NCI-H1436 treated with DMSO at 0.1 percent for 48 hours (cell line): ENCODE data around the gene EXOC6B.
A peak's percentile ranks its signal among the peaks of the same experiment; 100 is the strongest.

Experiments
- DNase-seq: peaks from one replicate; lab custom pipeline; 2025; lab: John Stamatoyannopoulos, UW

EXOC6B gene

DNA sequence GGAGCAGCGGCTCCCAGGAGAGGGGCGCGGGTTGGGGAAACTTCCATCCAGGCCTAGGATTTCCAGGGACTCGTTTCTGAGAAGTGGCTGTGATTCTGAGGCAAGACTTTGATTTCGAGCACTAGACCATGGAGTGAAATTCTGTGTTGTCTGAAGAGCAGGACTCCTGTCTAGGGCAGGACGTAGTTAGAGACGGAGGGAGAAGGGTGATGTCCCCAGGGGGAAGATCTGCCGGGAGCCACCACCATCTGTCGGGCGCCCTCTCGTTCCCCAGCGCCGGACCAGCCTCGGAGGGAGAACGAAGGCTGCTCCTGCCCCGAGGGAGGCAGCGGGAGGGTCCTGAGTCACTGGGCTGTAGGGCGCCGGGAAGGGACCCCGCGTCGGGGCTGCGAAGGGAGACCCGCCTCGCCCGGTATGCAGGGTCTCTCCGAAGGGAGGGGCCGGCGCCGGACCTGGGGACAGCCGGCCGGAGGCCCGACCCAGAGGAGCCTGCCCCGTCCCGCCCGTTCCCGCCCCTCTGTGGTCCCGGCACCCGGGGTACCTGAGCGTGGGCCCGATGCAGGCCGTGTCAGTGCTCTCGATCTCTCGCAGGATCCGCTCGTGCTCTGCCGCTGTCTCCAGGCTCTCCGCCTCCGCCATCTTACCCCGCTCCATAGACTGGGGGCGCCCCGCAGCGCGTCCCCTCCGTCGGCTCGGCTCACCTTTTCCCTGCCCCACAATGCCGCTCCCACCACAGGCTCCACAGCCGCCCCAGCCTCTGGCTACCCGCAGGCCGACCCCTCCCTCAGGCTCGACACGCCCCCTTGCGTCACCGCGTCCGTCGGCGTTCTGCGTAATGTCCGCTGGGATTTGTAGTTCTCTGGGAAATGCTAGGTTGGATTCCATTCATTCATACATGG is at the start of gene EXOC6B:
Gene EXOC6B (minus strand): TSS at position 777 of the 899 bp plus-strand sequence.
- peak; percentile 63 for DNase-seq

DNA sequence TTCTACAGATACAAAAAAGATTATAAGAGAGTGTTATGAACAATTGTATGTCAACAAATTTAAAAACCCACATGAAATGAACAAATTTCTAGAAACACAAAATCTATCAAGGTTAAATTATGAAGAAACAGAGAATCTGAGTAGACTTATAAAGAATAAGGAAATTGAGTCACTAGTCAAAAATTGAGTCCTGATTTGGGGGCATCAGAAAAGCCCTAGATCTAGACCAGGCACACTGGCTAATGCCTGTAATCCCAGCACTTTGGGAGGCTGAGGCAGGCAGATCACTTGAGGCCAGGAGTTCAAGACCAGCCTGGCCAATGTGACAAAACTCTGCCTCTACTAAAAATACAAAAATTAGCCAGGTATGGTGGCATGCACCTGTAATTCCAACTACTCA is 46.0 kb upstream of the EXOC6B start:
- no peak for DNase-seq

DNA sequence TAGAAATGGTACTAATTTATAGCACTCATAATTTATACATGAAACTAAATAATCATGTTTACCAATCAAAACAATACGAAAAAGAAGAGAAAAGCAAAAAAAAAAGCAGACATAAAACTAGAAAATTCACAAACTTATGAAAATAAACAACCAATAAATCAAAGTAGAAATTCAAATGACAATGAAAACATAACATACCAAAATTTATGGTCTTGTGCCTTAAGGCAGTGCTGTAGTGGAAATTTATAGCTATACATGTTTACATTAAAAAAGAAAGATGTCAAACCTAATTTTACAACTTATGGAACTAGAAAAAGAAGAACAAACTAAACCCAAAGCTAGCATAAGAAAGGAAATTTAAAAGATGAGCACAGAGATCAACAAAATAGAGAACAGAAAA is 45.2 kb upstream of the EXOC6B start:
- no peak for DNase-seq

DNA sequence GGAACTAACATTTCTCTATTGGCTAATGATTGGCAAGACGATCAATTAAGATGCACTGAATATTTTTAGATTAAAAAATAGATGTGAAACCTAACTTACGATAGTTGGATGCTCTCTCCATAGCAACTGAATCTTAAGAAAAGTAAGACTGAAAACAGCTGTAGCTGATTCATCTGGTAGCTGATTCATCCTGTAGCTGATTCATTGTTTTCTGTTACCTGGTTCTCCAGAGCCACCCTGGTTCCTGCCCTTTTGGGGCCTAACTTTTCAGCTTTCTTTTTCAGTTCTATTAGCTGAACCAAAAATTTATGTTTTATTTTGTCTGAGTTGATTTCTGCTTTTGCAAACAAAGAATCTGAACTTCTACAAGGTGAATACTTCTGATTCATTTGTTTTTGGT is 38.7 kb upstream of the EXOC6B start:
- no peak for DNase-seq

DNA sequence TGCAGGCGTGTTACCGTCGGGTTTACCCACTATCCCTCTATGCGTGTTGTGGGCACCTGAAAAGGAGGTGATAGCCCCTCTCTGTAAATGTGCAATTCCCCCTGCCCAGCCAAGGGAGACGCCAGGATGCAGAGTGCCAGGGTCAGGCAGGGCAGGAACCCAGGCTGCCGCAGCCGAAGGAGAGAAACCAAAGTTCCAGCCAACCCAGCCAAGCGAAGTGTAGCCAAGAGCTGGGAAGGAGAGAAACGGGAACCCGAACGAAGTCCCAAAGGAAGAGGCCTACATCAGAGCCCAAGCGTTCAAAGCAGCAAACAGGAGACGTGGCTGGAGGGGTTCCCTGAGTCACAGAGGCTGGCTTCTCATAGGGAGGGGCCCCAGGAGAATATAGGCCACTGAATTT is 37.2 kb upstream of the EXOC6B start:
- DNase-seq = no peak

DNA sequence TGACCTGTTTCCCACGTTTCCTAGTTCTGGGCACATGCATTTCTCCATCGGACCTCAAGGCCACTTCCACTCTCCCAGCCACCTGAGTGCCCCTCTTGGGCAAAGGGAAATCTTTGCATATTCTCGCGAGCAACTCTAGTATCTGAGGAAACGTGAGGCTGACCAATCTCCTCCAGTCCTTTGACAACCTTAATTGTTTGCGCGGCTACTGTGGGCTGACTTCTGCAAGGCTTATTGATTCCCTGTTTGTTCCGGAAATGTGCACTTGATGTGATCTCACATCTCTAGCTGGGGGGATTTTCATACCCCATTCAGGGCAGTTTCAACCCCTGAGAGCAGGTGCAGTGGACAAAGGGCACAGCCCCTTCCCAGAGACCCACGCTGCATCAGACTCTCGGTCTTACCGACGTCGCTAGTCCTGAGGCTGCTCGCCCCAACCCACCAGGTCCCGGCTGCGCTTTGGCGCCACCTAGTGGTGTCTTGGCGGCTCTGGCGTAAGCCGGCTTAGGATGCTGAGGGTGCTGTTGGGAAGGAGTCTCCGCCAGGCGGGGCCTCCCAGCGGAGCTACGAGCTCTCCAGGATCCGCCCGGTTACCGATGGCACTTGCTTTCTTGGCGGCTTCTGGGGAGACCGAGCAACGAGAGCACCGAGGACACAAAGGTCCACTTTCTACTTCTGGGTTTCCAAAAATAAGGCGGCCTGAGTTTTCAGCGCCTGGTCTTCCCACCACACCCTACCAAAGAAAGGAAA is 36.6 kb upstream of the EXOC6B start:
- peak; percentile 74 for DNase-seq

DNA sequence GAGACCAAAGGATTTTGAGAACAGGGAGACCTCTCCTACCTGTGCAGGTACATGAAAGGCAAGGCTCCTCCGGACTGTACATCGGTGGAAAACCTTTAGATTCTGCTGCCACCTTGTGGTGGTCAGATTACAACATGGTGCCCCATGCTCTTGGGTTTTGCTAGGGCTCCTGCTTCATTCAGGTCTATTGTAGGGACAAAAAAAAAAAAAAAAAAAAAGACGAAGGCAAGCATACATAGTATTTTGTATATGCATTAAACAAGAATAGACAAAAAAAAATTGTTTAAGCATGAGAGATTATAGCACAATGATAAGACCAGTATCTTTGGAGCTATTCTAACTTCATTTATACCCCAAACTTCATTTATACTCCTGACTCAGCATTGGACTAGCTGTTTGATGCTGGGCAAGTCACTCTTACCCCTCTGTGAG is 34.0 kb upstream of the EXOC6B start:
- DNase-seq = peak; percentile 25

DNA sequence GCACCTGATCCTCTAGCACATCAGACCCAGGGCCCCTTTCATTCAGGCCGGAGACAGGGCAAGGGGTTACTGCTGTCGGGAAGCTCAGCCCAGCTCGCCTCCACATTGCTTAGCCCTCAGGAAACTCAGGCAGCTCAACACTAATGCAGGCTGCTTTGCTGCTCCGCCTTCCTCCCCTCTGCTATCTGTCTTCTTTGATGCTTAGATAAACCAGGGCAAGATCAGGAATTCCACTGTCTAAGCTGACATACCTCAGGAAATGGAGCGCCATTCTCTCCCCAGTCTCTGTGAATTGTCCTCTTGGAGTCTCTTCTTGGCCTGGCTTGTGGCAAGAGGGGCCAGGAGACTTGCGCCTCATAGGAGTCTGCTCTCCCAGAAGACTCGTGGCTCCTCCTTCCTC is 25.5 kb upstream of the EXOC6B start:
- no peak for DNase-seq

DNA sequence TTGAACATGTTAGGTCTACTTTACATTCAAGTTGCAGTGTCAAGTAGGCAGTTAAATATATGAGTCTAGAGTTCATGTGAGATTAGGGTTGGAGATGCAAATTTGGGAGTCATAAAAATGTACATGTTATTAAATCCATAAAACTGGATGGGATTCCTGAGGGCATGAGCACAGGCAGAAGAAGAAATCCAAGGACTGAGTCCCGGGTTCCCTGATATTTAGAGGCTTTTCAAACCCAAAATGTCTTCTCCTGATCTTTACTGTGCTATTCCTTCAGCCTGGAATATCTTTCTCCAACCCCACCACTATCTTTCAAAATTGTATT is 23.3 kb upstream of the EXOC6B start:
- DNase-seq = no peak

DNA sequence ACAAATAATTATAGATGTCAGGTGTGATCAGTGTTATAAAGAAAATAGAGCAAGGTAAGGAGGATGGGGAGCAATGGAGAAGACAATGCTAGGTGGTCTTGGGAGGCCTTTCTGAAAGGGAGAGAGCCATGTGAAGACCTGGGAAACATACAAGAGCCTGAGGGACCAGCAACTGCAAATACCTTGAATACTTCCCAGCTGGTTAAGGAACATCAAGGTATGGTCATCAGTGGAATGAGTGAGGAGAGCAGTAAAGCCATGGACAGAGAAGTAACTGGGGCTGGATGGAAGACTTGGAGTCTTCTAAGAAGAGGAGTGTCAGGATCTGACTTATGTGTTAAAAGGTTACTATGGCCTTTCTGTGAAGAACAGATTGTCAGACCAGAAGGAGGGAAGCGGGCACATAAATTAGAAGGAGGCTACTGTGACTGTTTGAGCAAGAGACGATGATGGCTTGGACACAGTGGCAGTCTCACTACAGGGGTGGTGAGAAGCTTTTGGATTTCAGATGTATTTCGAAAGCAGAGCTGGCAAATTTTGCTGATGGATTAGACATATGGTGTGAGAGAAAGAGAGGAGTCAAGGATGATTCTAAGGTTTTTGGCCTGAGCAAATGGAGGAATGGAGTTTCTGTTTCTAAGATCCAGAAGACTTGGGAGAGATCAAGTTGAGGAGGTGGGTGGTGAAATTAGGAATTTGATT is 22.8 kb upstream of the EXOC6B start:
- no peak for DNase-seq

DNA sequence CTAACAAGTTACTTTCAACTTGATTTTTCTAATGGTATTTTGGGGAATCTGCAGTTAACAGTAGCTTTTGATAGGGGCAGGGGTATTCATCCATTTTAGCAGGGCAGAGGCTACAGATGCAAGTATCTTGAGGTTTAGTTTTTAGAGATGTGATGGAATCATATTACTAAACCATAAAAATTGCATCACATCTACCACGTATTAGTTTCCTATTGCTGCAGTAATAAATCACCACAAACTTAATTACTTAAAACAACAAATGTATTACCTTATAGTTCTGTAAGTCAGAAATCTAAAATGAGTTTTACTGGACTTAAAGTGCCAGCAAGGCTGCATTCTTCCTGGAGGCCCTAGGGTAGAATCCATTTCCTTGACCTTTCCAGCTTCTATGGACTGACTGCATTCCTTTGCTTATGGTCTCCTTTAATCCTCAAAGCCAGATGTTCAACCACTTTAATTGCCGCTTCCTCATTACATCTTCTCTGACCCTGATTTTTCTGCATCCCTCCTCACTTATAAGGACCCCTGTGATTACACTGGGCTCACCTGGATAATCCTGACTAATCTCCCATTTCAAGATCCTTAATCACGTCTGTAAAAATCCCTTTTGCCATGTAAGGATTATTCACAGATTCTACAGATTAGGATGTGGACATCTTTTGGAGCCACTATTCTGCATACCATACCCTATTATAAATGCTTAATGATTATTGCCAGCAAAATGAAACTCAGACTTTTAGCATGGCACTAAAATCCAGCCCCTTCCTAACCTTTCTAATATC is 21.9 kb upstream of the EXOC6B start:
- no peak for DNase-seq

DNA sequence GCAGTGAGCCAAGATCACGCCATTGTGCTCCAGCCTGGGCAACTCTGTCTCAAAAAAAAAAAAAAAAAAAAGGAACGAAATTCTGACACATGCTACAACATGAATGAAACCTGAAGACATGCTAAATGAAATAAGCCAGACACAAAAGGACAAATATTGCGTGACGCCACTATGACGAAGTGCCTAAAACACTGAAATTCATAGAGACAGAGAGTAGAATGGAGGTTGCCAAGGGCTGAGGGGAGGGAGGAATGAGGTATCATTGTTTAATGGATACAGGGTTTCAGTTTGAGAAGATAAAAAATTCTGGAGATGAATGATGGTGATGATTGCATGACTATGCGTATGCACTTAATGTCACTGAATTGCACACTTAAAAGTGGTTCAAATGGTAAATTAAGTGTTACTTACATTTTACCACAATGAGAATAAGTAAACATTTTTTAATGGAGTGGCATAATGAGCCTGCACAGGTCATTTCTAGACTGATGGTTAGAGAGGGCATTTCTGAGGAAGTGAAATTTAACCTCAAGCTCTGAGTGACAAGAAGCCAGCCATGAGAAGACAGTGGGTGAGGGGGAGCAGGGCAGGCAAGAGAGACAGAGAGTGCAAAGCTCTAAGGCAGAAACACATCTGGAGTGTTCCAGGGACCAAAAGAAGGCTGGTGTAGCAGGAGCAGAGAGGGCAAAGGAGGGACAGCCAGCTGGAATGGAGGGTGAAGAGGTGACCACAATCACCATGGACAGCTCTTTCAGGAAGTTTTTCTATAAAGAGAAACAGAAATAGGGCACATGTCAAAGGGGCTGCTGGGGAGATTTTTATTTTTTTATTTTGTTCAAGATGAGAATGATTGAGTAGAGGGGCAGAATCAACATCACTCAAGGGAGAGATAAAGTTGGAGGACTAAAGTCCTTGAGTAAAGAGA is 20.6 kb upstream of the EXOC6B start:
- DNase-seq = no peak

DNA sequence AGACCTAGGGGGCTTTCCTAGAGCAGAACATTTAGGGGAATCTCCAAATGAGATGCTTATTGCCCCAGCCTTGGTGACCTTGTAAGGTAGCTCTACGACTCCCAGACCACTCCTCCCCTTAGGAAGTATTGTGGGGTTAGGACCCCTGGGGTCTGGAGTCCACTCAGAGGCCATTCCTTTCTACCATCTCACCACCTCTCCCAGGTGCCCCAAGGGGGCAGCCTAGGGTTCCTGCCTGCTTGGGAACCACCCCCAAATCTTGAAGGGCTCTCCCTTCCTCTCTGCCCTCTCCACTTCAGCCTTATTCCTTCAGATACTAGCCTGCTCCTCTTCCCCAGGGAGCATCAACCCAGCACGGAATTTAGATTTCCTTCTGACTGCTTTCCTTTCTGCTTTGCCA is 17.5 kb upstream of the EXOC6B start:
- no peak for DNase-seq

DNA sequence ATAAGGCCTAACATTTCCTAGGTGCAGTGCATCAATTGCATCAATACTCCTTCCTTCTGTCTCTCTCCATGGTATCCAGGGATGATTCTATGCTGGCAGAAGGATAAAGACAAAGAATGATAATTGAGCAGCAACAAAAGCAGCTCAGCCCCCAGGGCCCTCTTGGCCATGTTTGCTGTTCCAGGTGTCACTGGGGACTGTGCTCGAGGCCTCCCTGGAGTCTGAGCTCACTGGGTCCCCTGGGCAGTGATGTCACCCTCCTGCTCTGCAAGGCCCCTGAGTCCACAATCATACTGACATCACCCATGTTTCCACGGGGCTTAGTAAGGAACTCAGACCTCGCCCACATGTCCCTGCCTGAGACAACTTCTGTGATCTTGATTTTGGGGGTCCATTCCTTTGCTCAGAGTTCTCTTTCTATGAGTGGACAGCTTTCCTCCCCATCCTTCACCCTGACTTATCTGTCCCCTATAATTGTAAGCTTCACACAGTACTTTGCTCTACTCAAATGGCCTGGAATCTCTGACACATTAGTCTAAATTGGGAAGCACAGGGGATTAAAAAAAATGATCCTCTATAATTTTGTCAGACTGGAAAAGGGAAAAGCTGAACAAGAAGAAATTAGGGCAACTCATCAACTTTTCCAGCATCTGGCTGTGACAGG is 15.8 kb upstream of the EXOC6B start:
- DNase-seq = peak; percentile 83

DNA sequence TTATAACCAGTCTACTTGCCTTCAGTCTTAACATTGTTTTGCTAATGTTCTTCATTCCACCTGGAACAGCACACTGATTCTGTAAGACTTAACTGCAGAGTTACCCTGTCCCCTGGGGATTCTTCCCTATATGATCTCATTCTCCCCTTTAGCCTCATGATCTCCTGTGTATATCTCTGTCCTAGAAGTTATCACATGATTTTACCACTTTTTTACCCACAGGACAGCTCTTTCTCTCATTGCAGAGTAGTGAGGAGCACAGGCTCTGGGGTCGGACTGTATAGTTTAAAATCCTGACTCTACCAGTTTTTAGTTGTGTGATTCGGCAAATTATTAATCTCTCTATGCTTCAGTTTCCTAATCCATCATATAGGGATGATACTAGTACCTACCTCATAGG is 14.2 kb upstream of the EXOC6B start:
- DNase-seq = no peak

DNA sequence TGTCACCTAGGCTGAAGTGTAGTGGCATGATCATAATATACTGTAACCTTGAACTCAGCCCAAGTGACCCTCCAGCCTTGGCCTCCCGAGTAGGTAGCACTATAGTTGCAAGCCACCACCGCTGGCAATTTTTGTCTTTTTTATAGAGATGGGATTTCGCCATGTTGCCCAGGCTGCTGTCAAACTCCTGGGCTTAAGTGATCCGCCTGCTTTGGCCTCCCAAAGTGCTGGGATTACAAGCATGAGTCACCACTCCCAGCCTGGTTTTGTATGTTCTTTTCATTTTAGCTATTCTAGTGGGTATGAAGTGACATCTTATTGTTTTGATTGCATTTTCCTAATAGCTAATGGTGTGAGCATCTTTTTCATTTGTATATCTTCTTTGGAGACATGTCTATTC is 11.3 kb upstream of the EXOC6B start:
- no peak for DNase-seq

DNA sequence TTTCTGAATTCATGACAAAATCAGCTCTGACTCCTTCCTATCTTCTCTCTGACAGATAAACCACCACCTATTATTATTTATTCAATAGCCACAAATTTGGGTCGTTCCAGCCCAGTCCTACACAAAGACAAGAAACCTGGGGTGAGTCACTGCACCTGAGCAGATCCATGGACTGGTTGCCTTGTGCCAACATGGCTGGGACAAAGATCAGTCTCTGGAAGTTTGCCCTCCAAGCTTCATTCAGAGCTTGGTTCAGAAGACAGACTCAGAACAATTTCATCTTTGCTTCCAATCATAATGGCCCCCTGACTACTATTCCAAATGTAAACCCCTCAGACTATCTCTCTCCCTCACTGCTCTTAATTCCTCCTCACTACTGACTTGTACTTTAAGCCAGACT is 9.6 kb upstream of the EXOC6B start:
- DNase-seq = no peak

DNA sequence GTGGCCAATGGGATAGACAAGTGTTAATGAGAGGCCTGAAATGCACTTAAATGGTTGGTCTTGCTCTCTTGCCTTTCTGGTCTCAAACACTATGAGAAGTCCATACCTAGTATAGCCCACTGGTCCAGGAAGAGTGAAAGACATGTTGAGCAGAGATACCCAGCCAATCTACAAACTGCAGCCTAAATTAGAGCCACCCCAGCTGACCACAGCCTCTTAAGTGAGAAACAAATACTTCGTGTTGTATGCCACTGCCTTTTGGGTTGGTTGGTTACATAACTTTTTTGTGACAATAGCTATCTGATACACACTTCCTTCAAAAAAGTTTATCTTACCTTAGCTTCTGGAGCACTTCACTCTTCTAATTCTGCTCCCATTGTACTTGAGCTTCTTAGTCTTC is 8.8 kb upstream of the EXOC6B start:
- no peak for DNase-seq

DNA sequence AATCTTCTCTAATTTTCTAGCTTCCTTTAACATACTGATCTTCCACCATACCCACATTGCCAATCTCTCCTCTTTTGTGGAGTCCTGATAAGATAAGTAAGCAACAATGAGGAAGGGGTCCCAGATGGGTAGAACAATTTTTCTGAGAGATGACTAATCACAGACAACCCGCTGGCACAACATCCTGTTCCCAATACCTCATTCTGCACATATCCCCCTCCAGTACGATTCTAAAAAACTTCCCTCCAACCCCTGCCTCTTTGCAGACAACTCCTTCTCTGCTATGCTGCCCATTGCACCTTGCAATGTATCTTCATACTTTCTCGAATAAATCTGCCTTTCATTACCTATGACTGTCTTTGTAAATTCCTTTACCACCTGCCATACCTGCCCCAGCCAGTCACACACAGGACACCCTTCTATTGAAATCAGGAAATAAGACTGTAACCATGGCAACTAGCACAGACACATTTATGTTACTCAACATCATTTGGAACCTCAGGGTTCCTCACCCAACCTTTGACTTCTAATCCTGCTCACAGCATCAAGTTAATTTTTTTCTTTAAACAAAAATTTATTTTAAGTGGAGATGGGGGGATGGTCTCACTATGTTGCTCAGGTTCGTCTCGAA is 7.4 kb upstream of the EXOC6B start:
- DNase-seq = no peak

DNA sequence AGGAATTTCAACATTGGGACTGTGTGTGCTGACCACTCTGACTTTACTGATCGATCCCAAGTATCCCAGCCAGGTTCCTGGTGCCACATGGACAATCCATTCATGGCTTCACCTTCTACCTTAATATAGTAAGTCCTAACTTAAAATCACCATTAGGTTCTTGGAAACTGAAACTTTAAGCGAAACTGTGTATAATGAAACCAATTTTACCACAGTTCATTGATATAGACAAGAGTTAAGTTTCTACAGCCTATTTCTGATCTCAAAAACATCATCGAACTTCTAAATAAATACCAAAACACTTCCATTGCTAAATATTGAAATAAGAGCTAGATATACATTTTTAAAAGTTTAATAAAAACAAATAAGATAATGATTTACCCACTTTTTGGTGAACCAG is 4.4 kb upstream of the EXOC6B start:
- no peak for DNase-seq
